ENCODE results near the gene RNF167. TPM values are rescaled to one million over a fixed set of nuclear protein-coding genes. Genes with fewer than 3 reads are reported as not detected.

The RNF167 gene
- 40.1 and 53.3 TPM in 2 replicates for total RNA-seq
- 108 TPM for polyA plus RNA-seq (2012)

DNA sequence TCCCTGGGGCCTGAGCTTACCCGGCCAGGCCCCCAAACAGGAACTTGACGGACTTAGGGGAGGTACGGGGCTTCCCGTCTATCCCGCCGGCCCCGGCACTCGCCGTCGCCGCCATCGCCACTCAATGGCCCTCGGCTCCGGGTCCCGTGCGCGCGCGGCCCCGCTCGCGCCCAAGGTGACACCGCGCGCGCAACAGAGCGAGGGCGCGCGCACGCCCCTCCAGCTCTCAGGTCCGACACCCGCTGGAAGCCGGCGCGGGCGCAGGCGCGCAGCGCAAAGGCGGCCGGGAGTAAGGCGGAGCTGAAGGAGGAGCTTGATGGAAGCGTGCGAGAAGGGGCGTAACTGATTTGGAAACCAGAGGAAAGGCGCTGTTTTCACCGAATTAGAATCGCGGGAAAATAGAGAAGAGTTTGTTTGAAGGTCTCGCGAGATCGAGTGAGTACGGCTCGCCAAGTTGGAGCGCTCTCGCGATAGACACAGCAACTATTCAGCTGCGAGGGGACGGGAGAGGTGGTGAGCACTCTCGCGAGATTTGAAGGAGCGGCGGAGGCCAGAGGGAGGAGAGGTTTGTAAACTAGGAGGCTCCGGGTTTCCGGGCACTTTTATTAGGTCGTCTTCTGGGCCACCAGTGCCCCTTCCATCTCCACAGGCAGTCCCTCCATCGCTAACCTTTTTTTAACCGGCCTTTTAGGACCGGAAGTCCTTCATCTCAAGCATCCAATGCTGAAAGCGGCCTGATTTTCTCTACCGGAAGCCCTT is at the start of gene RNF167, which contains the start of gene SLC25A11:
RNF167 (plus strand) TSS at position 473 of the 759 bp plus-strand sequence. CDS start 642 bp downstream, outside the sequence.
SLC25A11 (minus strand) TSS at position 251 of the 759 bp plus-strand sequence; CDS start at position 115, 136 bp downstream.
- peak; percentile 99 for DNase-seq (ENCODE audit: low read depth)

DNA sequence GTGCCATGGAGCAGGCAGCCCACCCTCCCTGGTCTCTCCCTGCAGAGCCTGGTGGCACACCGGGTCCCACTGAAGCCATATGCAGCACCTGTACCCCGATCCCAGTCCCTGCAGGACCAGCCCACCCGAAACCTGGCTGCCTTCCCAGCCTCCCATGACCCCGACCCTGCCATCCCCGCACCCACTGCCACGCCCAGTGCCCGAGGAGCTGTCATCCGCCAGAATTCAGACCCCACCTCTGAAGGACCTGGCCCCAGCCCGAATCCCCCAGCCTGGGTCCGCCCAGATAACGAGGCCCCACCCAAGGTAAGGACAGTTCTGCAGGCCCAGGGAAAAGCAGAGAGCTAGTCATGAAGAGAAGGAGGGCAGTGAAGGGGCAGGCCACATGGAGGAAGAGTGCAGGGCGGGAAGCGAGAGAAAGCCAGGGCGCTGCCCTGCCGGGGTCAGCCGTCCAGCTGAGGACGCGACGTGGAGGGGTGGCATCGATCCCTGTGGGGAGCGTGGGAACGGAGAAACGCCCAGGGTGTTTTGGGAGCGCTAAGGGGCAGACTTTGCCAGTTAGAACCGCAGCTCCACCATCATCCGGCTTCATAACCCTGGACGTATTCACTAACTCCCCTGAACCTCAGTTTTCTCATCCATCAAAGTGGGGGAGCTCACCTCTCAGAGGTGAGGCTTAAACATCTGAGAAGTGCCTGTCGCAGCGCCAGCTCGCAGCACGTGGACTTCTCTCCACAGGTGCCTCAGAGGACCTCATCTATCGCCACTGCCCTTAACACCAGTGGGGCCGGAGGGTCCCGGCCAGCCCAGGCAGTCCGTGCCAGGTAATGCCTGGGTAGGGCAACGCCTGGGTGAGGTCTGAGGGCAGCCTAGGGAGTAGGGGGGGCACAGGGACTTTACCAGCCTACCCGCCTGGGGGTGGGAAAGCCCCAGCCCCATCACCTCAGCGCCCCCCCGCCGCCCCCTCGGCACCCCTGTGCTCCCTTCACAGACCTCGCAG is 48.4 kb upstream of the RNF167 start:
- no peak for DNase-seq (ENCODE audit: low read depth)

- DNase-seq (ENCODE audit: low read depth), result no peak
Observed at GRCh38 chr17:4892499-4893221, 47.4 kb upstream of the RNF167 start.

DNA sequence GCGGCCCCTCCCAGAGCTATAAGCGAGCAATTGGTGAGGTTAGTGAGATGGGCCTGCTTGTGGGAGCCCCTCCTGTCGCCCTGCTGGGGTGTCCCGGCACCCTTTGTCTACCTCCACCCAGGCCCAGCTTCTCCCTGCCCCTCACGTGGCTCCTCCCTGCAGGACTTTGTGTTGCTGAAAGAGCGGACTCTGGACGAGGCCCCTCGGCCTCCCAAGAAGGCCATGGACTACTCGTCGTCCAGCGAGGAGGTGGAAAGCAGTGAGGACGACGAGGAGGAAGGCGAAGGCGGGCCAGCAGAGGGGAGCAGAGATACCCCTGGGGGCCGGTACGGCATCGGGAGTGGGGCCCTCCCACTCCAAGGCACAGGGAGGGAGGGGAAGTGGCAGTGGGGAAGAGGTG is 46.8 kb upstream of the RNF167 start:
- no peak for DNase-seq (ENCODE audit: low read depth)

- DNase-seq (ENCODE audit: low read depth), result no peak
Observed at GRCh38 chr17:4893721-4894560, 46.1 kb upstream of the RNF167 start.

GRCh38 chr17:4895121-4895520 is 44.9 kb upstream of the RNF167 start:
- no peak for DNase-seq (ENCODE audit: low read depth)

DNA sequence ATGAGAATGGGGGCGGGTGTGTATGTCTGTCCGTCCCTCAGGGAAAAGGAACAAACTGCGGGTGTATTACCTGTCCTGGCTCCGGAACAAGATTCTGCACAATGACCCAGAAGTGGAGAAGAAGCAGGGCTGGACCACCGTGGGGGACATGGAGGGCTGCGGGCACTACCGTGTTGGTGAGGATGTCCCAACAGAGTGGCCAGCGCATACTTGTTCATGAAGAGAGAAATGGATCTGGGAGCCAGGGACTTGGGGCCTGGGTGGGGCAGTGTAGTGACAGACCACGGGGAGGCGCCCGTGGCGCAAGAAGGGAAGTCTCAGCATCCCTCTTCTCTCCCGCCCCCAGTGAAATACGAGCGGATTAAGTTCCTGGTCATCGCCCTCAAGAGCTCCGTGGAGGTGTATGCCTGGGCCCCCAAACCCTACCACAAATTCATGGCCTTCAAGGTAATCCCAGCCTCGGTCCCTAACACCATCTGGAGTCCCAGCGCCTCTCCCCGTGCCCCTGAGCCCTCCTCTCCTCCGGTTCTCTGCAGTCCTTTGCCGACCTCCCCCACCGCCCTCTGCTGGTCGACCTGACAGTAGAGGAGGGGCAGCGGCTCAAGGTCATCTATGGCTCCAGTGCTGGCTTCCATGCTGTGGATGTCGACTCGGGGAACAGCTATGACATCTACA is 44.3 kb upstream of the RNF167 start:
- DNase-seq (ENCODE audit: low read depth), result no peak

- DNase-seq (ENCODE audit: low read depth), result no peak
Observed at GRCh38 chr17:4896332-4897197, 43.5 kb upstream of the RNF167 start.

- no peak for DNase-seq (ENCODE audit: low read depth)
Observed at GRCh38 chr17:4897198-4897687, 42.8 kb upstream of the RNF167 start.

- no peak for DNase-seq (ENCODE audit: low read depth)
Observed at GRCh38 chr17:4897785-4898184, 42.3 kb upstream of the RNF167 start.

- no peak for DNase-seq (ENCODE audit: low read depth)
Observed at GRCh38 chr17:4898351-4898750, 41.7 kb upstream of the RNF167 start.

DNA sequence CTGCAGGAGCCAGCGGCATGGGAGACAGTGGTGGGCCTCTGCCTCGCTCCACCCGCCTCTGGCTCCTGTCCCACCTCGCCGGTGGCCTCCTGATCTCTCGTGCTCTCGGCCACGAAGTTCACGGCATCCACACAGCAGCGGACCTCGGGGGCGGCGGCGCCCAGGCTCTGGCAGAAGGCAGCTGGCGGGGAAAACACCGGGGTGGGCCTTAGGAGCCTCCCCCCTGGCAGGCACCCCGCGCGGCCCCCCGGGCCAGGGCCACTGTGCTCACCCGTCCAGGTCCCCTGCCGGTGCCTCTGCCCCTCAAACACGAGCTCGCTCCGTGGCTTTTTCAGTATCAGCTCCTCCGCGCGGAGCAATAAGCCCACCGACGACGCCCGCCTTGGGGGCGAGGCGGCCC is 41.1 kb upstream of the RNF167 start:
- DNase-seq (ENCODE audit: low read depth), result no peak

DNA sequence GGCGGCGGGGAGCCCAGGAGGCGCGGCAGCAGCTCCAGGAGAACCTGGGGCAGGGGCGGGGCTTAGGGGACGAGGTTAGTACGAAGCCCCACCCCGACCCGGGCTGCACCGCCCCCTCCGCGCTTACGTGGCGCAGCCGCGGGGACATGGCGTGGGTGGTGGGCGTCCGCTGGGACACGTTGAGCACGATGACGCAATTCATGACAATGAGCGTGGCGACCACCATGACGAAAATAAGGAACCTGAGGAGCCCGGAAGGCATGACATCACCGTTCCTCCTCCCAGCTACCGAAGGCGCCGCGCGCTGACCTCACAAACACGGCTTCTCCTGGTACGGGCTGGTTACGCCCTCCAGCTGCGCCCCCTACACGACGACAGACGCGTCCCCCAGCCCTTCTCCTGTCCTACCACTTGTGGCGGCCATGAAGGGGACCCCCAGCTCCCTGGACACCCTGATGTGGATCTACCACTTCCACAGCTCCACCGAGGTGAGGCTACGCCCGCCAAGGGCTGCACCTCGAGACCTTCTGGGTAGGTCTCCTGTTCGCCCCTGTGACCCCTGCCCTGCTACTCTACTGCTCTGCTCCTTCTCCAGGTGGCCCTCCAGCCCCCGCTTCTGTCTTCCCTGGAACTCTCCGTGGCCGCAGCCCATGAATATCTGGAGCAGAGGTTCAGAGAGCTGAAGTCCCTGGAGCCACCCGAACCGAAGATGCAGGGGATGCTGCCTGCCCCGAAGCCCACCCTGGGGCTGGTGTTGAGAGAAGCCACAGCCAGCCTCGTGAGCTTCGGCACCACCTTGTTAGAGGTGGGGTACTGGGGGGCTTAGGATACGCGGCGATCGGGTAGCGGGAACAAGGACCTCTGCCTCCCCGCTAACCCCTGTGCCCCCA is 40.5 kb upstream of the RNF167 start, which contains the start of gene C17orf107:
C17orf107 (plus strand) TSS at position 196 of the 890 bp plus-strand sequence; CDS start at position 423, 227 bp downstream.
- DNase-seq (ENCODE audit: low read depth), result no peak

DNA sequence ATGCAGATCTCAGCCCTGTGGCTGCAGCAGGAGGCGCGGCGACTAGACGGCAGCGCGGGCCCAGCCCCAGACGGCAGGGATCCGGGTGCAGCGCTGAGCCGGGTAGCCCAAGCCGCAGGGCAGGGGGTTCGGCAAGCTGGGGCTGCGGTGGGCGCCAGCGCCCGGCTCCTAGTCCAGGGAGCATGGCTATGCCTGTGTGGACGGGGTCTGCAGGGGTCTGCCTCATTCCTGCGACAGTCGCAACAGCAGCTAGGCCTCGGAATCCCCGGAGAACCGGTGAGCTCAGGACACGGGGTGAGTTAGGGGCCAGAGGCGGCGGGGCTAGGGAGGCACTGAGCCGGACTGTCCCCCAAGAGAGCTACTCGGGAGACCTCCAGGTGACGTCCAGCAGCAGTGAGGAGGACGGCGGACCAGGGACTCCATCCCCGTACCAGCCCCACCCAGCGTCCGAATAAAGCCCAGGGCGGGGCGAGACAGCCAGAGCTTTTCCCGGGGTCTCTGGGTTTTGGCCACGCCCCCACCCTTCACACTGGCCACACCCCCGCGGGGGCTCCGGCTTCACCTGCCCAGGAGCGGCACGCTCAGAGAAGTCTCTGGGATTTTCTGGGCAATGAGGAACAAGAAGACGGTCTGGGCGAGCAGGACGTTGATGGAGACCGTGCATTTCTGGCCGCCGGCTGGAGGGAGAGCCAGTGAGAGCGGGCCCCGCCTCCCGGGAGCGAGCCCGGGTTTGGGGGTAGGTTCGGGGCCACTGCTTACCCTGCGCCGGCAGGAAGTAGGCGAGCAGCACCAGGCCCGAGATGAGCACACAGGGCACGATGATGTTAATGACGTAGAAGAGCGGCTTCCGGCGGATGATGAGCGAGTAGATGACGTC is 39.6 kb upstream of the RNF167 start:
- no peak for DNase-seq (ENCODE audit: low read depth)

DNA sequence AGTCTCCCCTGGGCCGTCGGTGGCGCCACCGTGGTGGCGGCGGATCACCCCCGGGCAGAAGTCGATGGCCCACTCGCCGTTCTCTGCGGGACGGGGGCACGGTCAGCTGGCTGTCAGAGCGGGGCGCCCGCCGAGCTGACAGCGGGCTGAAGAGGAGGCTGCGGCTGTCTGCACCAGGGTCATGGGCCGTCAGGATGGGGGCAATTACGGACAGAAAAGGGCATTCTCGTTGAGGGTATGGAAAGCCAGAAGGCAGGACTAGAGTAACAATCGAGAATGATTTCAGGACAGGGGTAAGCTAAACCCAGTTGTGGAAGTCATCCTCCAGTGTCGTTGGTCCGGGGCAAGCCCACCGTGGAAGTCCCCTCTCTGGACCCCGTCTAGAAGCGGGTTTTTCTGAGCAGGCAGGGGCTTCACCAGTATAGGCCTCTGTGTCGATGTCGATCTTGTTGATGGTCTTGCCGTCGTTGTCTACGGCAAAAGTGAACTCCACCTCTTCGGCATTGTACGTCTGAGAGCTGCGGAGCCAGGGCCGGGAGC is 38.9 kb upstream of the RNF167 start:
- no peak for DNase-seq (ENCODE audit: low read depth)
